Stimulated activated CD8-positive, alpha-beta memory T cell treated with anti-CD3 and anti-CD28 coated beads, Interleukin-2, amount 100 ng/mL, for 1 hour (primary cell): ENCODE measurements around the gene STK35.

Experiments used
- DNase-seq, 2 donors: peaks; one replicate each; pipeline ENCODE4 v3.0.0-alpha.2; 2020; ENCODE audit warnings: low read depth in 2 of 2

The STK35 gene

DNA sequence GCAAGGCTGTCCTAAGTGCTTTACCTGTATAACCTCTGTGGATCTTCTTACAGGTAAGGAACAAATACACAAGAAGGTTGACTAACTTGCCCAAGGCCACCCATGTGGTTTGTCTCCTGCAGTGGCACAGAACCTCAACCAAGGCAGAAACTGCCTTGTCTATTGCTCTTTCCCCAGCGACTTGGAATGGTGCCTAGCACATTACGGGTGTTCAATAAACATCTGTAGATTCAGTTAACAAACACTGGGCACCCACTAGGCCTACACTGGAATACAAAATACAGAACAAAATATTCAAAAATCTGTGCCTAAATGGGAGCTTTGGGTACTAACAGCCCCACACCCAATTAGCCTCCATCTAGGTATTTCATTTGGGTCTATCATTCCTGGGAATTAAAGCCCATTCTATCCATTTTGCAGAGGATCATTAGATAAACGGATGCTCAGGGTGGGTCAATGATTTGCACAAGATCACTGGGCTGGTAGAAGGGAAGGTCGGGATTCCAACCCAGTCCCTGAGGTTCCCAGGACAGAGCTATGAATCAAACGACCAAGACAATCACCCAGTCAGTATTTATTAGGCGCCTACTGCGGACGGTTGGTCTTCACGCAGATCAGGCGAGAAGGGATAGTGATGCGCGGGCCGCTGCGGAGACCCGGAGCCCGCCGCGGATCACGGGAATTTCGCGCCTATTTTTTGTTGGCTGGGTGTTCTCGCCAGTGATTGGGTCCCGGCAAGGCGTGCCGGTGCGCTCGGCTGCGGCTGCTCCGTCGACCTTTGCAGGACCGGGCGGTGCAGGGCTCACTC is at the start of gene STK35:
TSS of gene STK35 (plus strand) at position 771 of the 808 bp plus-strand sequence. CDS start 55 bp downstream, outside the sequence.
- no peak for DNase-seq

DNA sequence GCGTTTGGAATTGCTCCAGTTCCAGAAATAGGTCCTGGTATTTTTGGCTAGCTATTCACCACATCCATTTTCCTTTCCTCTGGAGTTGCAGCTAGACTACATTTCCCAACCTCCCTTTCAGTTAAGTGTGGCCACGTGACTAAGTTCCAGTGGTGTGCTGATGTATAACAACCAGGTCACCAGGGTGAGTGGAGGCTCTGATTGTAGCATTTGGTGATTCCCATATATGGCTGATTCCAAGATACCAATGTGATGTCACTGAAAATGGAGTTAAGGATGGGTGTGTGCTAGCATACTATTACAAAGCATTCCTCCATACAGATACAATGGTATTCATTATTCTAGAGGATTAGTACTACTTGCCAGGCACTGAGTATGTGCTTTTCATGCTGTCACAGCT is 49.7 kb upstream of the STK35 start:
- DNase-seq, result no peak

DNA sequence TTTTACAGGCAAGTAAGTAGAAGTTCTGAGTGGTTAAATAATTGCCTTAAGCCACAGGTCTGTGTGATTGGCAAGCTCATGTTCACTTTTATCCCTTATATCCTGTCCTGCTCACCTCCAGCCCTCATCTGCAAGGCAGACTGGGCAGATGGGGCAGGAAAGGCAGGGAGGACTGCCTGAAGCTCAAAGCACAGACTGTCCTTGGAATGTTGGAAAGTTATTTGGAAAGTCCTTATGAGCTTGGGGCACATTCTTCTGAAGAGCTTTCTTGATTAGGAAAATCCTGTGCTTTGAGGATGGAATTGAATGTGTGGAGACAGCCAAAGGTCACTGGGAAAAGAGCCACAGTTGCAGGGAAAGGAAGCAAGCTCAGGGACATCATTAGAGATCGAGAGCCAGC is 48.9 kb upstream of the STK35 start:
- no peak for DNase-seq

DNA sequence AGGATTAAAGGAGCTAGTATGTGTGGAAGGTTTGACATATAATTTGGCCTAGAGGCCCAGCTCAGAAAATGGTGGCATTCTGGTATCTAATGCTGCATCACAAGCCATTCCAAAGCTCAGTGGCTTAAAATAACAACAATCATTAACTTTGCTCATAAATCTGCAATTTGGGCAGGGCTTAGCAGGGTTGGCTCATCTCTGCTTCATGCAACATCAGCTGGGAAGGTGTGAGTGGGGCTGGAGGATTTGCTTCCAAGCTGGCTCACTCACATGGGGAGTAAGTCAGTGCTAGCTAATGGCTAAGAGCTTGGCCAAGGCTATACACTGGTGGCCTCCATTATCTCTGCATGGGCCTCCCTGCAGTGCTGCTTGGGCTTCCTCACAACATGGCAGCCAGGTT is 48.0 kb upstream of the STK35 start:
- DNase-seq, result no peak

DNA sequence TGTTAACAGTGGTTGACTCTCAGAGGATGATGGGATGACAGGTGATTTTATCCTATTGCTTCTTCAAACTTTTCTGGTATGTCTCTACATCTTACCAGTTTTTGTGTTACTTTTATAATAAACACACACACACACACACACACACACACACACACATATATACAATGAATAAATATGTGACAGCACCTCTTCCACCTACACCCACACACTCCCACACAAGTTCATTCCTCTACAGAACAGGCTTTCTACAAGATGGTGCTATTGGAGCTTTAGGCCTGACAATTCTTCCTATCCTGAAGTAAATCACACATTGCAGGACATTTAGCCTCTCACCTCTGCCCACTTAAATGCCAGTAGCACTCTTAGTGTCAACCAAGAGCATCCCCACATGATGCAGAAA is 46.7 kb upstream of the STK35 start:
- DNase-seq, result no peak

DNA sequence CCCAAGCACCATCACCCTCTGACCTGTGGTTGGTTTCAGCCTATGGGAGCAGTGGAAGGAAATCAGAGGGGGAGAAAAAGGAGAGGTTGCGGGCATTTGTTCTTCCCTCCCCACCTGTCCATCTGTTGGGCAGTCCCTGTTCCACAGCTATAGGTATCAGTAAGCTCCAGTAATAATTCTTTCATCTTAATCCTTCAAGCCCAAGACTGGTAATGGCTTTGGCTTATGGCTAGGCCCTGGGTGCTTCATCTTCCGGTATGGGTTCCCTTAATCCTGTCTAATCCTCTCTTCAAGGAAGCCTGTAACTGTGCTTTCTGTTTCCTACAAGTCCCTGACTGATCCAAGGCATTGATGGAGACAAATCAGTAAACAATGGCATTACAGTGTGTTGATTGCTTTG is 42.2 kb upstream of the STK35 start:
- no peak for DNase-seq

DNA sequence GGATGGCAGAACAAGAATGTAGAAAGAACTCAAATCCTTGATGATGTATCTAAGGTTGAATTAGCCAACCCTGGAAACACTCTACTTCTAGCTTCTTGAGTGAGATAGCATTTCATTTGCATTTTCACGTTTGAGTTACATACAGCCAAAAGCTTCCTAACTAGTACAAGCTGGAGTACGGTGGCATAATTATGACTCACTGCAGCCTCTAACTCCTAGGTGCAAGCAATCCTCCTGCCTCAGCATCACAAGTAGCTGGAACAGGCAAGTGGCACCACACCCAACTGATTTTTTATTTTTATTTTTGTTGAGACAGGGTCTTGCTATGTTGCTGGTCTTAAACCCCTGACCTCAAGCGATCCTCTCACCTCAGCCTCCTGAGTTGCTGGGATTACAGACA is 36.5 kb upstream of the STK35 start:
- DNase-seq, result no peak

DNA sequence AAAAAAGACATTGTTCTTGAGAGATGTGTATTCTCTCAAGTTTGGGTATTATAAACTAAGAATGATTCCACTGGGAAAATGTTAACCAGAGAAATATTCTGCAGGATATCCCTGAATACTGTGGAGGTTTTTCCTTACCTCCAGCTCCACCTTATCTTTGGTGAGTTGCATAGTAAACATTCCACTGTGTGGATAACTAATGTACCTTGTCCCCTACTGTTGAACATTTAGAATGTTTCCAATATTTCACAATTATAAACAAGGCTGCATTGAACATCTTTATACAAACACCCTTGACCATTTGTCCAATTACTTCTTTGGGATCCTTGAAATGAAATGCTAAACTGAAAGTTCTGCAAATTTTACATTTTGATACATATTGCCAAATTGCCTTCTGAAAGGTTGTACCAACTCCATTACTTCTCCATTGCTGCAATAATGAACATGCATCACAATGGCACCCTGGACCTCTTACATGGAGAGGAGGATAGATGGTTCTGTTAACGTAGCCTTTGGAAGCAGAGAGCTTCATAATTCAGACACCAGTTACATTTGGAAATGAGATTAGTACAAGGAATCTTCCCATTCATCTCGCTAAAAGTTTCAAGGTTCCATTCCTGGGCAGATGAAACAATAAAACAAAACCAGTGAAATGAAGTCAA is 35.0 kb upstream of the STK35 start:
- no peak for DNase-seq

DNA sequence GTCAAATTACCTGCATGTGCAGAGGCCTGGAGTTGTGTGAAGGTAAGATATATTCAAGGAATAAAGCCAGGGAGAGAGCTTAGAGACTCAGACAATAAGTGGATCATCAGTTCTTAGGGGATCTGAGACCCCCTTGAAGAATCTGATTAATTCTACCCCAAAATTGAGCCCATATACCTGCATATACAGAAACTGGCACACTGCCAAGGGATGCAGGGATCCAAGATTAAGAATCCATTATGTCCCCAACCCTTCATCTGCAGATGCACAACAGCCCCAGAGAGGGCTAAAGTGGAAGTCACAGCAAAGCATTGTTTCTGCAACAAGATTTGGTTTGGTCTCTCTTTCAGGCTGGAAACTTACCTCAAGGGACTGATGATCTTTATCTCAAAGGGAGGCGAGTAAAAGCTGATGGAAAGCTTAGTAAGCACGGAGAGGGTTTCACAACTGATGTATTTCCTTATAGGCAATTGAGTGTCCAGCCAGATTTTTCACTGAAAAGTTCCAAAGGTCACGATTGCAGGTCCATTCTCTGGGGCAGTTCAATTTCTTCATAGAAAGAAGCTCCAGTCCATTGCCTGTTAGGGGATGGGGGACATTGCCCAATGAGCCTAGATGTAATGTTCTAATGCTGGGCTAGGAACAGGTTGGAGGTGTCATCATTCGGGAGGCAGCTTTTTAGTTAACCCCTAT is 20.9 kb upstream of the STK35 start:
- DNase-seq, result no peak

DNA sequence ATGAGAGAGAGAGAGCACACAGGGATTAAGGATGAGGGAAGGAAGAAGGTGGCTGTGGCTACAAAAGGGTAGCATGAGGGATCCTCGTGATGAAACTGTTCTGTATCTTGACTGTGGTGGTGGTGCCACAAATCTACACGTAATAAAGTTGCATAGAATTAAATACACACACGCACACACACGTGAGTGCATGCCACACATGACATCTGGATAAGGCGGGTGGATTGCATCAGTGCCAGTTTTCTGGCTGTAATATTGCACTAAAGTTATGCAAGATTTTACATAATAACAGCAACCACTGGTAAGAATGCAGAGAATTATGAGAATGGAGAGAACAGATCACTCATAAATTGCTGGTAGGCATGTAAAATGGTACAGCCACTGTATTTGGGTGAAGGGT is 16.9 kb upstream of the STK35 start:
- no peak for DNase-seq

DNA sequence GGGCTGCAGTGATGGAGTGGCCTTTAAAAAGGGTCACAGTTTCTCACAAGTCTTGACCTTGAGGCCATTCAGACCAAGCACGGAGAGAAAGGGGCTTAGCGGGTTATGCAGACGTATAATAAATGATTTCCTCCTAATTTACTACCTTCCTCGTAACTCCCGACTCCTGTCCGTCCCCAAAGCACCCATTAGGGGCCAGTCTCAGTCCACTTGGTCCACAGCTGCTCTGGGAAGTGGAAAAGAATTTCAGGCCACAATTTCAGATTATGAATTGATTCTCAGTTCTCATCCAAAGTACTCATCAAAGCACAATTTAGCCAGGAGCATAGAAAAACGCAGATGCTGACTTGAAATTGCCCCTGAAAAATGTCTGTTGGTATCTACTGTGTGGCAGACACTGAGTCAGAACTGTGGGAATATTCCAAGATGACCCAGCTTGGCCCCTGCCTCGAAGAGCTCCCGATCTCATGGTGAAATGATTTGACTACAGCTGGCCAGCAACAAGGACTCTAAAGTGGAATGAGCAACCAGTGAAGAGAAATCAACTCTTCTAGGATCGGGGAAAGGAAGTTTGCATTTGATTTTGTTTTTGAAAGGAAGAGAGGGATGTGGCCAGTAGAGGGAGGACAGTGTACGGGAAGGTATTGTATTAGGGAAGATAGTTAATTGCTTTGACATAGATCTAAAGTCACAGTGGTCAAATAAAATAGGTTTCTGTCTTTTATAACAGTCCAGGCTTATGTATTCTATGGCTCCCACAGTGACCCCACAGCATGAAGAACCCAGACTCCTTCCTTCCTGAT is 15.2 kb upstream of the STK35 start:
- no peak for DNase-seq

DNA sequence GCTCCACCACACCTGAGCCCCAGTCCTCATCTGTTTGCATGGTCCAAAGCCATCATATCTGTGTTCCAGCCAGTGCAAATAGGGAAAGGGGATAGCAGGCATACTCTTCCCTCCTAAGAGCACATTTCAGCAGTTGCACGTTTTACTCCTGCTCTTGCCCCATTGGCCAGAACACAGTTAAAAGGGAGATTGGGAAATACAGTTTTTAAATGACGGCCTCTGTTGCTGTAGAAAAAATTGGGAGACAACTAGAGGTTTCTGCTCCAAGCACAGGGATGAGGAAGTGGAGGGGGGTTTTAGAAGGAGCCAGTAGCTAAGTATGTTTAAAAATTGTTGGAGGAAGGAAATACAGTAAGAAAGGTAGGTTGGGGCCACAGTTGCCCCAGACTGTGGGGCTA is 14.6 kb upstream of the STK35 start:
- no peak for DNase-seq

DNA sequence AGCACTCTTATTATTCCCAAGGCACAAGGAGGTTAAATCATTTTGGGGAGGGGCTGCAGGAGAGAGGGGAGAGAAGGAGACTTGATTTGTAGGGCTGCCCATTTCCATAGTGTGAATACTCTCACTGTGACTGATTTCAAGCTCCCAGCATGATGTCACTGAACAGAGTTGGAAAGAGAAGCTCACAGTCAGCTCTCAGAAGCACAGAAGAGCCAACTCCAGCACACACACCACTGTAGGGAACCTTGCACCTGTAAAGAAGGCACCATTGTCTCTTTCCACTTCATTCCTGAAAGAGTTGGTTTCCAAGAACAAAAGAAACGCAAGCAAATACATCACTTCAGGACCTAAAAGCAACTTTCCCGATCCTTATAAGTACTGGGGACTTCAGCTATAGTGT is 12.7 kb upstream of the STK35 start:
- no peak for DNase-seq

DNA sequence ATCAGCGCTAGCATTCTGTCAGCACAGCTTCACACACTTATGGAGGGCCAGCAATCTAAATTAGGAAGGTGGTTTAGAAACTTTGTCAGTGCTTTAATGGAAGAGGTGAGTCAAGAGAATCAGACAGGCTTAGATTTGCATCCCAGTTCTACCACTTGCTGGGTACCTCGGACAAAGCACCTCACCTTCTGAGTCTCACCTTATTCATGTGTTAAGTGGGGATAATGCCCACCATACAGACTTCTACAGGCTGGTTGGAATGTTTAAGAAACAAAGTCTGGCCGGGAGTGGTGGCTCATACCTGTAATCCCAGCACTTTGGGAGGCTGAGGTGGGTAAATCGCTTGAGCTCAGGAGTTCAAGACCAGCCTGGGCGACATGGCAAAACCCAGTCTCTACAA is 12.2 kb upstream of the STK35 start:
- DNase-seq, result no peak

DNA sequence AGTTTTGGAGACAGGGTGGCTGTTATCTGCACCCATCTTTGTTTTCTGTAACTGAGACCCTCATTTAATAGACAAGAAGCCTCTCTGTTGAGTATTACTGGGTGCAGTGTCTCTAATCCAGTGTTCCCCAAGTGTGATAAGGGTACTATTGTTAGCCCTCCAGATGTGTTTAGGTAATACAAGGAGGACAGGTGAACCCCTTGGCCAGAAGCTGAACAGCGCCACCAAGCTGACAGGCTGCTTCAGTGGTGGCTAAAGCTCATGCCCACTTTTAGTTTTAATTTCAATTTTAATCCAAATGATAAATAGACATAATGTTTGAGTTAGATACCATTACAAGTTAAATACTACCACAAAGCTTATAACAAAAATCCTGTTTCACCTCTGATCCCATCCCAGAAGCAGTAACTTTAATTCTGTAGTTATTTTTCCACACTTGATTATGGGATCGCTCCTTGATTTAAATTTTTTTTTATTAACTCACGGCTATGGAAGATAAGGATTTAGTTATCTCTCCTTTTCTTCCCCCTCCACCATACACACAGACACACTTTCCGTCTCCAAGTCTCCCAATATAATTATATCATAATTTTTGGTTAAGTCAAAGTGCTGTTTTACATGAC is 8.4 kb upstream of the STK35 start:
- no peak for DNase-seq

DNA sequence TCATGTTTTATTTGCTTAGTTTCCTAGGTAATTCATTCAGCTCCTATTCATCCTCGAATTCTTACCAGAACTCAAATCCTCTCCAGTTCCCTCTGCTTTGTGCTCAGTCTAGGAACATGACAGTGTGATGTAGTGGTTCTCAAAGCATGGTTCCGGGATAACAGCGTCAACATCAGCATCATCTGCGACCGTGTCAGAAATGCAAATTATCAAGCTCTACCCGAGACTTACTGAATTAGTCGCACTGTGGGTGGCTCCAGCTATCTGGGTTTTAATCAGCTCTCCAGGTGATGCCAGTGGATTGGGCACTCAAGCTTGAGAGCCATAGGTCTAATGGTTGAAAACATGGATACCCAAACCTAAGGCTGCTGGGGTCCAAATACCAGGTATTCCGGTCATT is 7.7 kb upstream of the STK35 start:
- no peak for DNase-seq

DNA sequence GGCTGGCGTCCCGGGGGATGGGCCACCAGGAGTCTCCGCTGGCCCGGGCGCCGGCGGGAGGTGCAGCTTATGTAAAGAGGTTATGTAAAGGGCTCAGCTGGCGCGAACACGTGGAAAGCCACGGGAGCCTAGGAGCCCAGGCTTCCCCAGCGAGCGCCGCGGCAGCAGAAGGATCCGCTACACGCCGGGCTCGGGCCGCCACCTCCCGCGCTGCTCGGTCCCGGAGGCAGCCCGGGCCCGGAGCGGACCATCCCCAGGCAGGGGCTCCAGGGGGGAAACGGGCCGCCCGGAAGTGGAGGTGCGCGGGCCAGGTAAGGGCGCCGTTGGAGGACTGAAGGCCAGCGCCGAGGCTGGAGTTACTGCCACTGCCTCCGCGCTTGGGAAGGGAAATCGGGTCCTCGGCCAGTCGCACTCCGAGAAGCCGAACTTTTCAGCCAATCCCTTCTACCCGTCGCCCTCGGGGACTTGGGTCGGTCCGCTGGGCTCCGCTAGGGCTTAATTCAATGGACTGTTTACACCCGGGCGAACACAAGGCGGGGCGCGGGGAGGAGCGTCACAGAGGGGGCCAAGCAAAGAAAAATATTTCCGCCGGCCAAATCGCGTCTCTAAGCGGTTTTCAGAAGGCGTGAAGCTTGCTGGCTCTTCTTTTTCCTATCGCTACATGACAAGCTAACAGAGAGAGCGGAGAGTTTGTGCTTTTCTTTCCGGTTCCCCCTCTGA is 398 bp downstream of the STK35 start:
- peak; percentile 70 to 82 for DNase-seq

DNA sequence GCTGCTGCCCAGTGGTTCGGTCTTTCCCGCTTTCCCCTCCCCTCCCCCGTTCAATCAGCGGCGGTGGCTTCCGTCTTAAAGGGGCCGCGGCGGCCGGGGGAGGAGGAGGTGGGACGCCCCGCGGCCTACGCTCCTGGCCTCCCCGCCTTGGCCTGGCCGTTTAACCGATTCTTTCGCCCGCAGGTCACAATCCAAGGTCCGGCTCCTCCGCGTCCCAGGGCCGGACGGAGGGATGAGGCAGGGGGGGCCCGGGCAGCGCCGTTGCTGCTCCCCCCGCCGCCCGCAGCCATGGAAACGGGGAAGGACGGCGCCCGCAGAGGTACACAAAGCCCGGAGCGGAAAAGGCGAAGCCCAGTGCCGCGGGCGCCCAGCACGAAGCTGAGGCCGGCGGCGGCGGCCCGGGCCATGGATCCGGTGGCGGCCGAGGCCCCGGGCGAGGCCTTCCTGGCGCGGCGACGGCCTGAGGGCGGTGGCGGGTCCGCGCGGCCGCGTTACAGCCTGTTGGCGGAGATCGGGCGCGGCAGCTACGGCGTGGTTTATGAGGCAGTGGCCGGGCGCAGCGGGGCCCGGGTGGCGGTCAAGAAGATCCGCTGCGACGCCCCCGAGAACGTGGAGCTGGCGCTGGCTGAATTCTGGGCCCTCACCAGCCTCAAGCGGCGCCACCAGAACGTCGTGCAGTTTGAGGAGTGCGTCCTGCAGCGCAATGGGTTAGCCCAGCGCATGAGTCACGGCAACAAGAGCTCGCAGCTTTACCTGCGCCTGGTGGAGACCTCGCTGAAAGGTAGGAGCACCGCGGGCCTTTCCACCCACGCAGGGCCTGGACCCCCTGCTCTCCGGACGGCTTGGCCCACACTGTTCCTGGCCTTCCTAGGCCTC is 1.2 kb downstream of the STK35 start:
- DNase-seq, result peak; percentile 64 to 74

DNA sequence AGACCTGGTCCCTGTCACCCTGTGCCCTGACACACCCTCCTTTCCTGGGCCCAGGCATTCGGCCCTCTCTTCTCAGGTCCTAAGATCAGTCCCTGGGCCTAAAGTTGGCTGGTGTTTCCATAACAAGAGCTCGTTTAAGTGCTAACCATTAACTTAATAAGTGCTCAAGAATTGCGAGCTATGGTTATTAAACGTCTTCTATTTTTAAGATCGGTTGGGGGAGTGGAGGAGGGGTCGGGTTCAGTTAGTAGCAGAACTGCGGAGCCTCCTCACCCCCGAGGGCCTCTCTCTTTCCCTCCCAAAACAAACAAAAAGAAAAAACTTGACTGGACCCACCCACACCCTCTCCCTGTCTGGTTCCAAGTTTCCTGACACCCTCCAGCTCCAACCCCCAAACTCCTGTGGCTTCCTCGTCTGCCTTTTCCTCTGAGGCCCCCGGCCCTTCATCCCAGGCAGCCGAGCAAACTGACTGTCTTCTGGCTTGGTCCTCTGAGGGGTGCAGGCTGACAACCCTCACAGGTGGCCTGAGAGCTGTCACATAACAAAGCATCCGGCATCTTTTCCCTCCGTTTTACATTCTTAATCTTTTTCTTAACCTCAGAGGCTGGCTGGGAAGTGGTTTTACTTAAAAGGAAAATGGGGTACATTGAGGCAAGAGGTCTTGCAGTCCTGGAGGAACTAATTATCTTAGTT is 2.0 kb downstream of the STK35 start:
- DNase-seq, result no peak
